ENCODE measurements around the gene C3orf20.

C3orf20 gene

GRCh38 chr3:14812196-14812790 is 137.4 kb downstream of the C3orf20 start:
- no peak for TF ChIP-seq GATA1 (IDR thresholded peaks at IDR 0.05; ENCODE audit: low read depth, low read length)
- TF ChIP-seq POLR2A (IDR thresholded peaks at IDR 0.05; ENCODE audit: low read length): no peak
- DNase-seq: no peak

GRCh38 chr3:14814411-14814871 is 139.5 kb downstream of the C3orf20 start:
- TF ChIP-seq GATA1 (IDR thresholded peaks at IDR 0.05; ENCODE audit: low read depth, low read length) (no peak), POLR2A (IDR thresholded peaks at IDR 0.05; ENCODE audit: low read length) (no peak)
- no peak for DNase-seq

GRCh38 chr3:14816359-14816758 is 141.4 kb downstream of the C3orf20 start:
- no peak for DNase-seq
- TF ChIP-seq GATA1 (IDR thresholded peaks at IDR 0.05; ENCODE audit: low read depth, low read length): no peak
- TF ChIP-seq POLR2A (IDR thresholded peaks at IDR 0.05; ENCODE audit: low read length): no peak

- no peak for DNase-seq
- no peak for TF ChIP-seq GATA1 (IDR thresholded peaks at IDR 0.05; ENCODE audit: low read depth, low read length)
- TF ChIP-seq POLR2A (IDR thresholded peaks at IDR 0.05; ENCODE audit: low read length): no peak
Observed at GRCh38 chr3:14818804-14819500, 144.0 kb downstream of the C3orf20 start, which contains the start of gene FGD5. TSS of gene FGD5 (plus strand) at chr3:14818962. CDS start at chr3:14819072, 110 bp downstream.

- TF ChIP-seq POLR2A (IDR thresholded peaks at IDR 0.05; ENCODE audit: low read length): no peak
- TF ChIP-seq GATA1 (IDR thresholded peaks at IDR 0.05; ENCODE audit: low read depth, low read length): no peak
- no peak for DNase-seq
Observed at GRCh38 chr3:14819671-14820070, 144.7 kb downstream of the C3orf20 start.

- no peak for DNase-seq
Observed at GRCh38 chr3:14820156-14820555, 145.2 kb downstream of the C3orf20 start.

GRCh38 chr3:14821151-14821550 is 146.2 kb downstream of the C3orf20 start:
- no peak for DNase-seq
- no peak for TF ChIP-seq GATA1 (IDR thresholded peaks at IDR 0.05; ENCODE audit: low read depth, low read length)

More at GRCh38 chr3:14820156-14820555, 145.2 kb downstream of the C3orf20 start:
- TF ChIP-seq GATA1 (IDR thresholded peaks at IDR 0.05; ENCODE audit: low read depth, low read length) (no peak), POLR2A (IDR thresholded peaks at IDR 0.05; ENCODE audit: low read length) (no peak)

GRCh38 chr3:14822134-14822533 is 147.2 kb downstream of the C3orf20 start:
- TF ChIP-seq GATA1 (IDR thresholded peaks at IDR 0.05; ENCODE audit: low read depth, low read length): no peak
- no peak for TF ChIP-seq POLR2A (IDR thresholded peaks at IDR 0.05; ENCODE audit: low read length)
- no peak for DNase-seq

All from erythroblast (primary cell).